Gastroesophageal sphincter (tissue), 3 donors: Measurements from ENCODE around the gene RAD51B.

Source experiments
- CTCF ChIP-seq, 4 experiments: fragments of 200-600 bp in 2 of 4; fragments of 450-650 bp in 2 of 4; sonication (generic) in 1 of 4; IDR thresholded peaks; one replicate each; pipeline ENCODE4 v1.5.1; 2017 to 2019; ENCODE audit warnings: antibody characterized with exemption in 4 of 4, mild to moderate bottlenecking in 2 of 4, moderate library complexity in 2 of 4
- EP300 ChIP-seq: sonication (generic); formaldehyde crosslinking; IDR thresholded peaks from one replicate; pipeline ENCODE4 v1.6.1; 2017; ENCODE audit warnings: antibody characterized with exemption, mild to moderate bottlenecking
- POLR2A ChIP-seq, 2 donors: fragments of 450-650 bp; IDR thresholded peaks; one replicate each; pipeline ENCODE4 v1.6.1; 2017; ENCODE audit warnings: antibody characterized with exemption in 2 of 2, mild to moderate bottlenecking in 2 of 2, moderate library complexity in 1 of 2
- POLR2AphosphoS5 ChIP-seq: sonication (generic); formaldehyde crosslinking; IDR thresholded peaks from one replicate; pipeline ENCODE4 v1.6.1; 2017; ENCODE audit warnings: antibody characterized with exemption

GRCh38 chr14:68441542-68441941 is 622.0 kb downstream of the RAD51B start:
- TF ChIP-seq EP300 (no peak), CTCF (IDR thresholded peaks at IDR 0.05) (no peak), POLR2A (IDR thresholded peaks at IDR 0.05) (no peak), POLR2AphosphoS5 (no peak)
